HG02798 (cell line): ENCODE measurements around the gene PTPRG.
"Not testable (repeated sequence)": the region's sequence is repeated elsewhere in the genome, so short reads cannot be mapped to it uniquely, and the experiment has no call there.

Experiments
- ATAC-seq: cut with Tn5 transposase; IDR thresholded peaks from one replicate; pipeline ENCODE4 v1.9.1; 2021; ENCODE audit warnings: mild to moderate bottlenecking; ENCODE audit not compliant: unreplicated experiment, poor library complexity

The PTPRG gene

GRCh38 chr3:62013951-62014350 lies 452.6 kb downstream of the PTPRG start:
- no peak for ATAC-seq

GRCh38 chr3:62015111-62015510 lies 453.7 kb downstream of the PTPRG start:
- no peak for ATAC-seq

DNA sequence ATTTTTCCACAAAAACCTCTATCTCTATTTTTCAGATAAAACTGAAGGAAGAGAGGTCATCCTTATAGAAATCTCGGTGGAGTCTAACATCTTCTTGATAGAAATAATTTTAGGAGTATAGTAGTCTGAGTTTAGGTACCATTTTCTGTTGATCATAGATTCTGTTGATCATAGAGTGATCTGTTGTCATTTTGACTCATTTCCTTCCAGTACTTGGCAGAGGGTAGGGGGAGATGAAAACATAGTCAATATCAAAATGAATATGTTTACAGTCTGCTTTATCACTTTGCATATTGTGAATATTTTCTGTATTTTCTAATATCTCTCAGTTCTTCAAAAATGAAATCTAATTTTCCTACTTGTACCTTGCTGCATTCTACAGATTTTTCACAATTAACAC lies 458.5 kb downstream of the PTPRG start:
- no peak for ATAC-seq

DNA sequence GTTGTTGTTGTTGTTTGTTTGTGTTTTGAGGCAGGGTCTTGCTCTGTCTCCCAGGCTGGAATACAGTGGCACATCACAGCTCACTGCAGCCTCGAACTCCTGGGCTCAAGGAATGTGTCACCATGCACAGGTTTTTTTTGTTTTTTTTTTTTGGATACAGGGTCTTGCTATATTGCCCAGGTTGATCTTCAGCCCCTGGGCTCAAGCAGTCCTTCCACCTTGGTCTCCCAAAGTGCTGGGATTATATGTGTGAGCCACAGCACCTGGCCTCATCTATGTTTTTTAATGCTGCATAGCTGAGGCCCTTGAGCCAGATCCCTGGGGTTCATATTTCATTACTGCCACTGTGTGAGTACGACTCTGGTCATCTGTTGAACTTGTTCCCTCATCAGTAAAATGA lies 459.3 kb downstream of the PTPRG start:
- no peak for ATAC-seq

GRCh38 chr3:62022312-62022711 lies 460.9 kb downstream of the PTPRG start:
- ATAC-seq, result no peak

DNA sequence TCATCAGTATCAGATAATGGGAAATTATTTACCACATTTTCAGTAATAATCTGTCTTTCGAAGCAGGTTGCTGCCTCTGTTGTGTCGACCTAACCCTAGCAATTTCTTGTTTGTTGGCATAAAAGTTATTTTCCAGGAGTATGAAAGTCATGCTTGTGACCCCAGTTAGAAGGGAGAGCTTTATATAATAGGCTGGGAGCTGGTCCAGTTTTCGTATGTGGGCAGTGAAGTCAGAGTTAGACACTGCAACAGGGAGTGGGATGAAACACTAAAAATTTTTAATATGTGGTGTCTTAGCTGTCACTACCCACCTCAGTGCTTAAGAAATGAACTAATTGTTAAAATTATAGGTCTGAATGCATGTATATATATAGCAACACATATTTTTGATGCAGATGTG lies 463.5 kb downstream of the PTPRG start:
- ATAC-seq, result no peak

DNA sequence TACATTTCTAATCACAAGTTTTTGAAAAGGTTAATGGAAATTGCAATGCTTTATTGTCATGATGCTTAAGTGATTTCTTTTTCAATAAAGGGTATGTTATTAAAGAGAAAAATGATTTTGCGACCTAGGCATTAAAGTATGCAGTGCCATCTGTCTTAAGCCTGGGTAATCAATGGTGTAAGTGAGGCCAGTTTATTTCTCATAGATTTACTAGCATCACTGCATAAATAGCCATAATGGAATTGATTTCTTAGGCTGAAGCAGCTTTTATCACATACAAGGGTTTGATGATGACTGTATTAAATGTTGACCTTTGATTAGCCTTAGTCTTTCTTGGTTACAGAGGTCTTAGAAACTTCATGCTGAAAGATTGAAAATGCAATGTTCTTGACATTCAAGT lies 464.5 kb downstream of the PTPRG start:
- ATAC-seq, result no peak

DNA sequence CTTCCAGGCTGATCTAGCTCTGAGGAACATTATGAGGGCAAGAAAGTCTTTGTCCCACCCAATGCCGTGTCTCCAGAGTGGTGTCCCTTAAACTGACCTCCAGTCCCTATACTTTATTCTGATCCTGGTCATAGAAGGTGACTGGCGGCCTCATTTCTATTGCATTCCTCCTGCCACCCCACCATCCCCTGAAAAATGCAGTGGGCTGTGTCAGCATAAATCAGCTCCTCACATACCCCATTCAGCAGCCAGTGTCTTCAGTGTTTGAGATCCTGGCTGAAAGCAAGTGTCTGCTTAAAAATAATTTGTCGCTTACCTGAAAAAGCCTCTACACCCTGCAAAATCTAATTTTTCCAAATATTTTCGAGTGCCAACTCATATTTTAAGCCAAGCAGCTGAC lies 465.9 kb downstream of the PTPRG start:
- ATAC-seq, result no peak

DNA sequence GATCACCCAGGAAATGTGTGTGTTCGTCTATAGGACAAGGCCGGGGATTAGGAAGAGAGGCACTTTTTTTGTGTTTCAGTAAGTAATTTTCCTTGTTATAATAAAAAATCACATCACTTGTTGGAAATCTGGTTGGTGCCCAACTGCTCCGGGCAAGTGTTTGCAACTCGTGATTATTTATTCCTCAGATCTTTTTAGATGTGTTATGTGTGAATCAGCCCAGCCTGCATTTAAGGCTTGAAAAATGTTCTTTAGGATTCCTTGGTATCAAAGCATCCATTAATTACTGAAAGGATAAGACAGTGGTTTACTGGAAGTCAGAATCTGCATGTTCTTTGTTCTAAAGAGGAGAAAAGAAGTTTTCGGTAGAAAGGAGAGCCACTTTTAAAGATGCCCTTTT lies 466.4 kb downstream of the PTPRG start:
- ATAC-seq, result no peak

DNA sequence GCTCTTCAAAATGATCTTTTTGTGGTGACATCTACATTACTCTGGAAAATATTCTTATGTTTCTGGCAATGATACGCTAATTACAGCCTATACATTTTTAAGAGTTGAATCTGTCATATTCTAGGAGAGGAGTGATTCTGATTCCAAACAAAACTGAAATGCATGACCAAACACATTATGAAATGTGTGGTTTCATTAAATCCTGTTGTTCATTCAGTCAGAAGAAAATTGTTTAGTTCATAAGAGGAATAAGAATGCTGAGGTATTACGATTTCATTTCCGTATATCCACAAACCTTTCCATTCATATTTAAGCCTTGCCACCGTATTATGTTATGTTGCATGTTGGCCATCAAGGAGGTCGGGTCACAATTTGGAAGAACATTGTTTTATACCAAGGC lies 466.9 kb downstream of the PTPRG start:
- no peak for ATAC-seq

DNA sequence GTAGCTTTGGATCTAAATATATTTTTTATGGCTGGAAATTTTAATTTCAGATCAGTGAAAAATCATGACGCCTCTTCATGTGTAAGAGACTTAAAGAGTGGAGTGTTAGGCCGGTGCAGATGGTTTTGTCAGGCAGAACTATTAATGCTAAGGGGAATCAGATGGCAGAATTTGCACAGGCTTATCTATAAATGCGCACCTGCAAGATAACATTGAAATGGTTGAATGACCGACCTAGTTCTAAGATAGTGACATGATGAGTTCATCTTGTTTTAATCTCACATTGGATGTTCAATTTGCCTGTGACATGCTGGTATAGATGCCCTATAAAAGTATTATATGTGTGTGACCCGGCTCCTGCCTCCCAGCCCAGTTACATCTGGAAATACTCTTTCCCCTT lies 471.4 kb downstream of the PTPRG start:
- no peak for ATAC-seq

DNA sequence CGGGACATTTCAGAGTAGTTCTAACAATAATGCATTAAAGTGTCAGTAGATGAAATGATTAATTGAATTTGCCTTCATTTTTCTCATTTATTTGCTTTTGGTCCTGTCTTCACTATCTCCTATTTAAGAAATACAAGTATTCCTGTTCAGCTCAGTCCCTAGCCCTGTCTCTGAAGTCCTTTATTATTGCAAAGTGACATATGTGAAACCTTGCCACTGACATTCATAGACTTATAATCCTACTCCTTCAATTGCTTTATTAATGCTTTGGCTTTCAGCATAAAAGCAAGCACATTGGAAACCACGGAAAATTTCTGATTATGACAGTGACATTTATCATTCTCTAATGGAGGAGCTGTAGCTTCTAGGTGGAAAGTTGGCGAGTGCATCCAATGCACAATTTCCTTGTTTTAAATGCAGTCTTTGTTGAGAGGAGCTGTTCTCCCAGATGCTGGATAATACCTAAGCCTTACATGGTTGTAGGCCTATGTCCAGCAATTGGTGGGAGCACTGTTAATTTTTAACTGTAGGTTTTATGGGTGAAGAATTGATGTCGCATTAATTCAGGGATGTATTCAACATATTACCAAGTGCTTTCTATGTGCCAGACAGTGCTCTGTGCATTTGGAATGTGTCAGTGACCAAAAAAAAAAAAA lies 474.2 kb downstream of the PTPRG start:
- no peak for ATAC-seq

DNA sequence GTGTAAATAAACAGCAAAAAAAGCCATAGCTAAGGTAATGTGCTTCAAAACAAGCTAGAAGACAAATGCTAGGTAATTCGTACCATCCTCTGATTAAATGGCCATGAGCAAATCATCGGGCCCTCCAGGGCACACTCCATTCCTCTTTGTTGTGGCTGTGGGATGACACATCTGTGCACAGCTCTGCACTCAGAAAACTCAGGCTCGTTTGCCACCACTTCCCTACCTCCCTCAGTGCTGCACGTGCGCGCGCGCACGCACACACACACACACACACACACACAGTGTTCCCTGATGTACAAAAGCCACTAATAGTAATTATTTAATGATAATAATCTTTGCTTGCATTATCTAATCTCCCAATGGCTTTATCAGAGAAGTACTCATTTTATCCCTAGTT lies 475.4 kb downstream of the PTPRG start:
- no peak for ATAC-seq

- ATAC-seq, result not testable (repeated sequence)
Observed at GRCh38 chr3:62038798-62039197, 477.4 kb downstream of the PTPRG start.

DNA sequence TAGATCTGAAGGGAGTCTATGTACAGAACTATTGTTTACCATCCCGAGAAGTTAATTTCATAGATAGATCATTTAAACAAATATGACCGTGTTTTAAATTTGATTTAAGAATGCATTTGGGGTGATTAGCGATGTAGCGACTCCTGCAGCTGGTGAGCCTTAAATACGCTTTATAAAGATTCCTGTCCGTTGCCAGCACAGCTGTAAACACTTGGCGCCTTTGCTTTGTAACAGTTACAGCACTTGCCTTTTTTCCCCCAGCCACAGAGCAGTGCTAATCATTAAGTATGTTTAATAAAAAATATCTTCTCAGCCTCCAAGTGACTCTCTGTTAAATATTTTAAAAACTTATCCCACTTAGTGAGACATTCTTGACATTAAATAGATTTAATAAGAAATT lies 478.2 kb downstream of the PTPRG start:
- ATAC-seq, result no peak

- no peak for ATAC-seq
Observed at GRCh38 chr3:62041681-62042080, 480.3 kb downstream of the PTPRG start.

DNA sequence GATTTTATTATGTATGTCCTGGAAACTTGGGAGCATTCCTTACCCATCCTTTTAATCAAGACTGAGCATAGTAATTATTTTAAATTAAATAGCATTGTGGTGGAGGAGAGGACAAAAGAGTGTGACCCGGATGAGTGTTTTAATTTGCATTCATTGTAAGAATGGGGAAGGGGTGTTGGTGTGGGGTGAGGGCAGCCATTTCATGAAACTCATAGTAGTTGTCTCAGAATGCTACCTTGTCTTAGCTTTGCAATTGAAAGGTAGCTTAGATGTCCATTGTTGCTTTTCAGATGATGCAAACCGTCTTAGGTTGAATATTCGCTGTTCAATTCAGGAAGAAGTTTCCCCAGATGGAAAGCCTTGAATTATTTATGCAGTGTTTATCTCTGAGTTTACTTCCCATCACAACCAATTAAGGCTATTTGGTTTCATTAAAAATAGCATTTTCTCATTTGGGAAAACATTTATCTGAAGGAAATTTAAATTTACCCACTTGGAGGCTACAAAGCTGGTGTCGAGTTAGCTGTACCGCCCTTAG lies 483.6 kb downstream of the PTPRG start:
- no peak for ATAC-seq

- ATAC-seq, result no peak
Observed at GRCh38 chr3:62046326-62046725, 485.0 kb downstream of the PTPRG start.

DNA sequence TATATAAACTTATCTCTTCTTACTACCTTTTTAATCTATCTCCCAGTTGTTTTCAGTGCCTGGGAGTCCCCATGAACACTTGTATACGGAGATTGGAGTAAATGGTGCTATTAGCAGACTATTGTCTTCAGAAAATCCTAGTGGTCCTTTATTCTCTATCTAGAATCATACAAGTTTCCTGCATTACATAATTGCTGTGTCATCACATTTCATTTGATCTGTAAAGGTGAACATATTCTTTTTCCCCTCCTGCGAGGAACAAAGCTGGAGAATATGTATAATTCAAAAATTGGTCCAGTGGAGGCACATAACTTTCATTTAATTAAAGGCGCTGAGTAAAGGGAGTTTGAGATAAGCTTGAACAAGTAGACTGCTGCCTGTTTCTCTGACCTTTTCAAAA lies 487.2 kb downstream of the PTPRG start:
- ATAC-seq, result no peak

- ATAC-seq, result no peak
Observed at GRCh38 chr3:62049033-62049432, 487.7 kb downstream of the PTPRG start.

- ATAC-seq, result no peak
Observed at GRCh38 chr3:62051506-62051905, 490.1 kb downstream of the PTPRG start.

GRCh38 chr3:62052331-62052730 lies 491.0 kb downstream of the PTPRG start:
- no peak for ATAC-seq

DNA sequence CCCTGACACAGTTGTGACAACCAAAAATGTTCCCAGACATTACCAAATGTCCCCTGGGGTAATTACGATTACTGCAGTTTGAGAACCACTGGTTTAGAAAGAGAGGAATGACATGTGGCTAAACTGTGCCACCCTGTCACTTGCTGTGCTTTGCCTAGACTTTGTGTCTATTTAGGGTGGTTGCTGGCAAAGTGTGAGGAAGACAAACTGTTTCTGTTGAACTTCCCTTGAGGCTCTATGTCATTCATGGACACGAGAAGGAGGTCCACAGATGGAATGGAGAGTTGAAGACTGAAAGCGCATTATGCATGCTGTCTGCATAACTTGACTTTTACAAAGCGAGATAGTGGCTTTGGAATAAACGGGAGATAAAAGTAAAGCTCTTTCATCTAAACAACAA lies 495.3 kb downstream of the PTPRG start:
- no peak for ATAC-seq
